GM12892 (cell line): Measurements from ENCODE around the gene TSPO.

Source experiments
- POLR2A ChIP-seq: IDR thresholded peaks from 2 replicates; pipeline ENCODE4 v1.6.1; 2011; ENCODE audit warnings: low read depth, low read length, control low read depth
- TAF1 ChIP-seq: IDR thresholded peaks from 2 replicates; pipeline ENCODE4 v1.6.1; 2011; ENCODE audit warnings: low read depth, mild to moderate bottlenecking, control low read depth, low read length, borderline replicate concordance

- peak; percentile 96 for TF ChIP-seq POLR2A
- TF ChIP-seq TAF1, result peak; percentile 55
These were observed 36.1 kb downstream of the TSPO start for GRCh38 chr22:43187171-43188099.
